GM21447 (cell line): Measurements from ENCODE around the gene ITGB4.

ENCODE experiments used
- ATAC-seq: cut with Tn5 transposase; IDR thresholded peaks from one replicate; pipeline ENCODE4 v1.9.1; 2021; ENCODE audit not compliant: unreplicated experiment

The ITGB4 gene

GRCh38 chr17:75697651-75698291 is 23.5 kb upstream of the ITGB4 start:
- ATAC-seq, result no peak

- ATAC-seq, result no peak
Observed at GRCh38 chr17:75698659-75699058, 22.6 kb upstream of the ITGB4 start.

- no peak for ATAC-seq
Observed at GRCh38 chr17:75701288-75701687, 20.0 kb upstream of the ITGB4 start.

- ATAC-seq, result no peak
Observed at GRCh38 chr17:75703191-75703590, 18.1 kb upstream of the ITGB4 start.

GRCh38 chr17:75703591-75703990 is 17.7 kb upstream of the ITGB4 start:
- no peak for ATAC-seq

- no peak for ATAC-seq
Observed at GRCh38 chr17:75704963-75705875, 16.0 kb upstream of the ITGB4 start.

- no peak for ATAC-seq
Observed at GRCh38 chr17:75706042-75706728, 15.1 kb upstream of the ITGB4 start.

- ATAC-seq, result no peak
Observed at GRCh38 chr17:75707079-75707571, 14.1 kb upstream of the ITGB4 start.

GRCh38 chr17:75712446-75712845 is 8.8 kb upstream of the ITGB4 start:
- ATAC-seq, result no peak

GRCh38 chr17:75719732-75720131 is 1.5 kb upstream of the ITGB4 start:
- ATAC-seq, result no peak

GRCh38 chr17:75721463-75722011 is 278 bp downstream of the ITGB4 start:
- ATAC-seq, result no peak

- ATAC-seq, result no peak
Observed at GRCh38 chr17:75722076-75722475, 817 bp downstream of the ITGB4 start.

- ATAC-seq, result no peak
Observed at GRCh38 chr17:75722542-75723095, 1.4 kb downstream of the ITGB4 start.

- no peak for ATAC-seq
Observed at GRCh38 chr17:75723171-75723930, 2.1 kb downstream of the ITGB4 start.

GRCh38 chr17:75724016-75725003 is 3.1 kb downstream of the ITGB4 start:
- ATAC-seq, result no peak

- no peak for ATAC-seq
Observed at GRCh38 chr17:75725504-75725903, 4.2 kb downstream of the ITGB4 start.

- no peak for ATAC-seq
Observed at GRCh38 chr17:75727391-75727790, 6.1 kb downstream of the ITGB4 start.

GRCh38 chr17:75729351-75729750 is 8.1 kb downstream of the ITGB4 start:
- ATAC-seq, result no peak

- no peak for ATAC-seq
Observed at GRCh38 chr17:75730065-75730464, 8.8 kb downstream of the ITGB4 start.
